Anterior cingulate cortex (tissue), 58 donors: ENCODE measurements around the gene CST9.

Experiments
- DNase-seq, 58 donors: peaks; one replicate each; lab custom pipeline; 2025; lab: John Stamatoyannopoulos, UW

CST9 gene

GRCh38 chr20:23565503-23566045 is 40.1 kb downstream of the CST9 start:
- DNase-seq: no peak

GRCh38 chr20:23564927-23565326 is 40.8 kb downstream of the CST9 start:
- DNase-seq: no peak

- no peak for DNase-seq
Observed at GRCh38 chr20:23562721-23563342, 42.9 kb downstream of the CST9 start.

GRCh38 chr20:23554401-23554800 is 51.3 kb downstream of the CST9 start:
- DNase-seq: no peak
